Measurements from ENCODE around the gene RAB11FIP5.
"Not testable (repeated sequence)": the region's sequence is repeated elsewhere in the genome, so short reads cannot be mapped to it uniquely, and the experiment has no call there.

RAB11FIP5 gene

DNA sequence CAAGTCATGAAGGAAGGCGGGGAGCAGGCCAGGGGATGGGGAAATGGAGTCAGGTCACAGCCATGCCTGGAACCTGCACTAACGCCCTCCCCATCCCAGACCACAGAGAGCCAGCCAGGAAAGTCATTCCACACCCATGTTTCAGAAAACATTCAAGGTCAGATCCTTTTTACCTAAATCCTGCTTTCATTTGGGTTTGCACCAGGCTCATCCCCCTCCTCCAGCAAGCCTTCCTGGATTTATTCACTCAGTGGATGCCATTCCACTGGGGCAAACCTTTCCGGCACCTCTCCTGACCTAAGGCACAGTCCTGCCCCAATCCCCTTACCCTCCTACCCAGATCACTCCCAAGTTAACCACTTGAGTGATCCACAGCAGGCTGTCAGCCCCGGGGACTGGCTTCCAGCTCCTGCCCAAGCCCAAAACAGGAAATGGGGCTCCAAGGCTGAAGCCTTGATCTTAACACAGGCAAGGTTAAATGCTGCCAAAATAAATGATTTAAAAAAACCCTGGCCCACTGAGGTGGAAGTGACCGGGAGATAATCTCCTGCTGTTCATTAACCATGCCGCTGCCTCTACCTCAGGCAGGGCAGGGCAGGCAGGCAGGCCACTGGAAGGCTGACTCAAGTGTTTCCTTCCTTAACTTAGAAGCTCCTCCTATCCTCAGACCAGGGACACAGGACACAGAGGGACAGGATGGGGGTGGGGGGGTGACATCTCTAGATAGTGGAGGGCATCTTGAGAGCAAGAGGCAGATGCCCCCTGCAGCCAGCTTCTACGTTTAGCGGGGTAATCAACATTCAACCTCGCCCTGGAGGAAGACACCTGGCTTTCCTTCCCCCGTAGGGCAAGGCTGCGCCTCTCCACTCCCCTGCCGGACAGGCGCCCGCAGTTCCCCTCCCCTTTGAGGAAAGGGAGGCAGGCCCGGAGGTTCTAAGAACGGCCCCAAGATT, 1.4 kb downstream of the RAB11FIP5 start:
- DNase-seq (ENCODE audit: low read depth in 2 of 2, low spot score in 1 of 2), result no peak

DNA sequence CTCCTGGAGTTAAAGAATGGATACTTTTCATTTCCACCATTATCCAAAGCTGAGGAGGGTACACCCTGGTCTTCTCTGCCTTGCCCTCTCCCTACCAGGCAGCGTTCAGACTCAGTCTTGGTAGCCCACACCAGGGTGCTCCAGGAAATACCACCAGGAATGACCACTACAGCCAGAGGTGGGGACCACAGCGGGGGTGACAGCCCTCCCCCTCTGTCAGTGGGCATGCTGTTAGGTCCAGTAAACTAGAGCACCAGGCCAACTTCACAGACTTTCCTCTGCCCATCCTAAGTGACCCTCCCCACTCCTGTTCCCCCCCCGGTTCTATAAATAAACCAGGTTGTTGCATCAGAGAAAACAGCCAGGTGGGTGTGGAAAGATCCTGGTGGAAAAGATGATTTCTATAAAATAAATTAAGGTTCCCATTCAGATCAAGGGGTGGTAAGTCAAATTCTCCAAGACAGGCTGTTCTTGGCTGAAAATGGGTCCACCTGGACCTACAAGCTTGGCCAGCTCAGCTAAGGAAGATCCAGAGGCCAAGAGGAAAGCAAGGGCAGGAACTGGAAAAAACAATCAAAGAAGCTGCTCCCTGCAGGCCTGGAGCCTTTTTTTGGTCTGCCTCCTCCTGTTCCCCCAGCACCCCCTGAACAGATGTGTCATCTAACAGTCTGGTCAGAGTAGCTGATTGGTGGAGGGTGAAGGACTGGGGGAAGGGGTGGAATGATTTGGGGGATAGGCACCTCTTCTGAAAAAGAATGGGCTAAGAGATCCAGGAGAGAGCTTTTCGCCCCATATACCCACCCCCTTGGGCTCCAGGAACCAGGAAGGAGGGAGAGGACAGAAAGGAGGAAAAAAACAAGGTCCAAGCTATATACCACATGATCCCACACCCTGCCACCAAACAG, 2.3 kb downstream of the RAB11FIP5 start:
- no peak for DNase-seq (ENCODE audit: low read depth in 2 of 2, low spot score in 1 of 2)

DNA sequence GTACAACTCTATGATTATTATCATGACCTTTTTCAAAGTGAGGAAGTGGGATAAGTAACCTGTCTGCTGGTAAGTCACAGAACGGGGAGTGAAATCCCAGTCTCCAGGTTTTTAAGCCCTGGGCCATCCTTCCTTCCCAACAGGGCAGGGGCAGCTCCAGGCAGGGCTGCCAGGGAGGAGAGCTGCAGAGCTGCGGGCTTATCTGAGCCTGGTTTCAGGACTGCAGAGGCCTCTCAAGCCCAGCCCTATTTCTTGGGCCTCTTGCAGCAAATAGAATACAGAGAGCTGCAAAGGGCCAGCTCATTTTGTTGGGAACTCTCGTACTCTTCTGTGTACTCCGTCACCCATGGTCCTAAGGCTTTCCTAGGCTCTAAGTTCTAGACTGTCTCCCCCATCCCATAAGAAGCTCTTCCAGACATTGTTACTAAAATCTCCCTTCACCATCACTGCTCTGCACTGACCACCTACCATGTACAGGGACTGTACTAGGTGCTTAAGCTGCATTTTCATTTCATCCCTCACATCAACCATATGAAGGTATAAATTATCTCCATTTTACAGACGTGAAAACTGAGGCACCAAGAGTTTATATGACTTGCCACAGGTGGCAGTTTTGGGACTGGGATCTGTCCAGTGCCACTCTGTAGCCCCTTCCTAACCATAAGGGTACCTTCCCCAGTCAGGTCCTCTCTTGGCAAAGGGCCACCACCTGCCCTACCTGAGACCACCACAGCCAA, 3.1 kb downstream of the RAB11FIP5 start:
- DNase-seq (ENCODE audit: low read depth in 2 of 2, low spot score in 1 of 2), result no peak

DNA sequence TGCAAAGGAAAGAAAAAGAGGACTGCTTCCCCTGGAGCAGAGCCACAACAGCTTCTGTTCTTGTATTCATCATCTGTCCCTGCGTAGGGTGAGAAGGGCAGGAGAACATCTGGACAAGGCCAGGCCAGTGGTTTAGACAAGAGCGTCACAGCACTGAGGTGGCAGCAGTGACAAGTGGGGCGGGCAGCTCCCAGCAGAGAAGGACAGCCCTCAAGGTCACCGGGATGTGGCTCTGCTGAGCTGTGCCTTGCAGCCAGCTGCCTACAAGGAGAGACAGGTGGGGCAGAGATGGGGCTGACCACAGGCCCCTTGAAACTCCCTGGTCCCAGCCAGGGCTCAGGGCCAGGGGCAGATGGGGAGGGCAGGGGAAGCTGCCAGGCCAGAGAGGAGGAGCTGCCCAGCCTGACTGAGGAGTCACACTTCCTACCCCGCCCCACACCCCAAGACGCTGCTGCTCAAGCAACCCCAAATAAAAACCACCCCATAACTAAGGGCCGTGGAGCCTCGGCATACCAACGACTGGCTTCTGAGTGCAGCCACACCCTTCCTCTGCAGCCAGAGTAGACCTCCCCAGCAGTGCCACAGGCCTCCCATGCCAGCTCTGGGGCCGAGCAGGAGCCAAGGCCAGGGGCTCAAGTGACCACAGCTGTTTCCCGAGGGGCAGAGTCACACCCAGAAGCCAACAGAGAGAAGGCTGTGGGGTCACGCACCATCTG, 5.4 kb downstream of the RAB11FIP5 start:
- no peak for DNase-seq (ENCODE audit: low read depth in 2 of 2, low spot score in 1 of 2)

DNA sequence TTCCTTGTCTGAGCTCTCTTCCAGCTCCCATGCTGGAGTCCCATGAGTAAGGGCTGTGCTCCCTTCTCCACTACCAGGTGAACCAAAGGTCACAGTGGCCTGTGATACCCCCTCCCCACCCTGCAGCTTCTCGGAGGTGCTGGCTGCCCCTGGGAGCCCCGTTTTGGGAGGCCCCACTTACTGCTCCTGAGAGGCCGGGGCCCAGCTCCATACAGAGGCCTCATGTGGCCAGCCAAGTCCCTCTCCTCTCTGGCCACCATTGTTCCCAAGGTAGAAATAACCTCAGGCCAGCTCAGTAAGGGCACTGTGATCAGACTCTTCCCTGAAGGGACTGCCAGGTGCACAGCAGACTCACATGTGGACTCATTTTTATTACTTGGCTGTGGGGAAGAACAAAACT, 6.0 kb downstream of the RAB11FIP5 start:
- DNase-seq (ENCODE audit: low read depth in 2 of 2, low spot score in 1 of 2), result no peak

DNA sequence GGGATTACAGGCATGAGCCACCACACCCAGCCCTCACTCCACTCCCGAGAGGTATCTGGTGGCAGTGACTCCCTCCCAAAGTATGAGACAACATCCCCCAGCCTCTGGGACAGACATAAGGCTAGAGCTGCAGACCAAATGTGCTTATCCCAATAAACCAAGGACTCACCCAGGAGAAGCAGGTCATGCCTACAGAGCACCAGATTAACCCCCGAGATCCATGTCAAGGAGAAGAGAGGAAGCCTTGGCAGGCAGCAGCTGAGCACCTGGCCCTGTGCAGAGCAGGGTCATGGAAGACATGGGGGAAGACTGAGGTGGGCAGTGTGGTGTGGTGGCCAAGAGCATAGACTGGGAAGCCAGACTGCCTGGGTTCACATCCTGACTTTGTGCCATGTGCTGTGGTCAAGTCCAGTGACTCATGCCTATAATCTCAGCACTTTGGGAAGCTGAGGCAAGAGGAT, 7.2 kb downstream of the RAB11FIP5 start:
- no peak for DNase-seq (ENCODE audit: low read depth in 2 of 2, low spot score in 1 of 2)

DNA sequence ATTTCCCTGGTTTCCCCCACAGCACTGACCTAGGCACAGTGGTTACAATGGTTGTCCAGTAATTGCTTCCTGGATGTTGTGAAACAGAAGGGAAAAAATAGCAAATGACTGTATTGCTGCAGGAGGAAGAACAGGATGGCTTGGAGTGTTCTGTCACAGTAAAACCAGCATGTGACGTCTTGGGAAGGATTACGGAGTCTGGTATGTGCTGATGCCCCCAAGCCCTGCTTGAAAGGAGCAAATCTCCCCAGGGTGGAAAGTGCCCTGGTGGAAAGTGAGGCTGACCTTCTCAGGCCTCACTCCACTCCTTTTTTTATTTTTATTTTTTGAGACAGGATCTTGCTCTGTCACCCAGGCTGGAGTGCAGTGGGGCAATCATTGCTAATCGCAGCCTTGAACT, 7.8 kb downstream of the RAB11FIP5 start:
- DNase-seq (ENCODE audit: low read depth in 2 of 2, low spot score in 1 of 2), result no peak

DNA sequence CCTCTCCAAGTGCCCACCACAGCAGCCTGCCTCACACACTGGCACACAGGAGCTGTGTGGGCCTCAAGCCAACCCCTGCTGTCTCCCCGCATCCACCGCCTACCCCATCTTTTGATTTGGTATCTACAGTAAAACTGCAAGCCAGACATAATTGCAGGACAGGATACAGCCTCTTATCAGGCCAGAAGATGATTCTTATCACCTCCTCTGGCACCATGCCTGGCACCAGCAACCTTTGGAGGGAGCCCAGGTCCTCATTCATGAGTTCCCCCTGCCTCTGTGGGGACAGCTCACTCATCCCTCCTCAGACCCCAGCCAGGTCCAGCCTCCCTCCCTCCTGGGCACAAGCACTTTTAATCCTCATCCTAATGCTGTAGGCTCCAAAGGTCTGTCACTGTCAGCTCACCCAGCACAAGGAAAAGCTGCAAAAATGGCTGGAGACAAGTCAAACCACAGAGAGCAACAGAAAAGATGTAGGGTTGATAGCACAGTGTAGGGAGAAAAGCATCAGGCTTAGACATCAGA, 9.7 kb downstream of the RAB11FIP5 start:
- DNase-seq (ENCODE audit: low read depth in 2 of 2, low spot score in 1 of 2), result no peak

DNA sequence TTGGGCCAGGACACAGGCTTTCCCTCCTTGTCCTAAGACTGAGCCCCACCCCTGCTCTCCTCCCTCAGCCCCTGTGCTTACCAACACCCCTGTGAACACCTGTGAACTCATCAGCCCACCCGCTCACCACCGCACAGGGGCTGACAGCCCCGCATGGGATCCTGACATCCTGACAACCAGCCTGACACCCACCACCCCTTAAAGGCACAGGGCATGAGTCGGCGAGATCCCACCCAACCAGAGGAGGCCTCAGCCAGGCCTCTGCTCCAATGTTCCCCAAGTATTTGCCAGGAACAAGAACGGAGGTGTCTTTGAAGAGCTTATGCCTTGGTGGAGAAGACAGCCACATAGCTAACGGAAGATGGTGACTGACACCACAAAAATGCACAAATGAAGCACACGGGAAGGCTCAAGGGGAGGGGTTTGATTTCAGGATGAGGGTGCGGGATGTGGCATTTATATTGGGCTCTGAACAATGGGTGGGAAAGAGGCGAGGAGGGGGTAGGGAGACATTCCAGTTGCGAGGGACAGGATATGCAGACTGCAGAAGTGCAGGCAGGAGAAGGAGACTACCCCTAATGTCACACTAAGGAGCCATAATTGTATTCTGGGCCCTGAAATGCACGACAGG, 11.0 kb downstream of the RAB11FIP5 start:
- DNase-seq (ENCODE audit: low read depth in 2 of 2, low spot score in 1 of 2), result no peak

DNA sequence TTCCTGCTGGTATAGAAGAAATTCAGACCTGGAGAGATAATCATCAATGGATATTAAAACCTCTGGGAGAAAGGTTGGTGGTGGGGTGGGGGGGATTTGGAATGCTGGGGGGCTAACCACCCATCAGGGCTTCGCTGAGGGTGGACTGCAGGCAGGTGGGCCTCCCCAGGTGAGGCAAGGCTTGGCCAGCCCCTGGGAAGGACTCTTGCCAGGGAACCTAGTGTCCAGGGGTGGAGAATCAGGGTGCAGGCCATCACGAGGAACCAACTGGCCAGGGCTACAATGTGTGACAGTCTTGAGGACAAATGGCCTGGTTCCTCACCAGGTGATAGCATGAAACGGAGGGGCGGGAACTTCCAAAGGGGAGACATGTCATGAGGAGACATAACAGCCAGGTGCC, 11.8 kb downstream of the RAB11FIP5 start:
- DNase-seq (ENCODE audit: low read depth in 2 of 2, low spot score in 1 of 2), result no peak

DNA sequence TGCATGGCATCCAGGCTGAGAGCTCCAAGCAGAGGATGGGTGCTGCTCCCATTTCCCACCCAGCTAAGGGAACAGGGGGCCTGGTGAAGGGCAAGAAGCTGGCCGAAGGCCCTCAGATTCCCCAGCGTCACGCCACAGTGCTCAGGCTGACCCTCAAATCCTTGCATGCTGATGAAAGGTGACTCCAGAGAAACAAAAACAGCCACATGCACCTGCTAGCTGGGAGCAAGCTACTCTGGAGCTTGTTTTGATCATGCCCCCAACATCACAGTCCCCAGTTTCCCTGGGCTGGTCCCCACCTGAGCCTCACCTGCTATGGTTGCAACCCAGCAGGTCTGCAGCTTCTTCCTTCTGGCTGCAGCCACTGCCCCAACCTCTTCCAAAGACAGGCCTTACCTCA, 13.3 kb downstream of the RAB11FIP5 start:
- no peak for DNase-seq (ENCODE audit: low read depth in 2 of 2, low spot score in 1 of 2)

DNA sequence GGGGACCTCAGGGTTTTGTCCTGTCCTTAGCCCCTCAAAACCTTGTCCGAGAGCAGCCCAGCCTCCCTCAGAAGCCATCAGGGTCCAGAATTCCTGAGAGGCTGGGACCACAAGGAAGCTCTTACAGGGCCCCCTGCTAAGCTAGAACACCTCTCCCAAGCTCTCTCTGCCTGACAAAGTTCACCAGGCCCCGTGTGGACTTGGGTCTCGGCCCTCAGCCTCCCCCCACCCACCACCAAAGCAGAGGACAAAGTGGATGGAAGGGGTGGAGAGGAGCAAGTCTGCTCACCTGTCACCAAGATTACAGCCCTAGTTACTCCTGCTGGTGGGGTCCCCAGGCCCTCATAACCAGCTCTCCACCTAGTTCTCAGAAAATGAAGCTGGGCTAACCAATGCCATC, 16.8 kb downstream of the RAB11FIP5 start:
- DNase-seq (ENCODE audit: low read depth in 2 of 2, low spot score in 1 of 2), result no peak

DNA sequence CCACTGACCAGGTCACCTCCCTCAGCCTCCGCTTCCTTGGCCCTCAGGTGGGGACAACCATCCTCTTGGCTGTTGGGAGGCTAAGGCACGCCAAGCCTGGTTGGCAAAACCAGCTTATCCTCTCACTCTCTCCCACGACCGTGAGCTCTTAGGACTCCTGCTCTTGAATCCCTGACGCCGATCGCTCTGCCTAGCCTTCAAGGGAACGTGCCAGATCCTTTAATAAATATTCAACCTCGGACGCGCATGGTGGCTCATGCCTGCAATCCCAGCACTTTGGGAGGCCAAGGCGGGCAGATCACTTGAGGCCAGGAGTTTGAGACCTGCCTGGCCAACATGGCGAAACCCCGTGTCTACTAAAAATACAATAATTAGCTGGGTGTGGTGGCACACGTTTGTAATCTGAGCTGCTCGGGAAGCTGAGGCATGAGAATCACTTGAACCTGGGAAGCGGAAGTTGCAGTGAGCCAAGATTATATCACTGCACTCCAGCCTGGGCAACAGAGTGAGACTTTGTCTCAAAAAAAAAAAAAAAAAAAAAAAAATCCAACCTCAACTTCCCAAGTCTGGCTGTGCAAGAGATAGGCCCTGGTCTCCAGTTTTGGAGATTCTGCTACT, 19.0 kb downstream of the RAB11FIP5 start:
- not testable (repeated sequence) for DNase-seq (ENCODE audit: low read depth in 2 of 2, low spot score in 1 of 2)

DNA sequence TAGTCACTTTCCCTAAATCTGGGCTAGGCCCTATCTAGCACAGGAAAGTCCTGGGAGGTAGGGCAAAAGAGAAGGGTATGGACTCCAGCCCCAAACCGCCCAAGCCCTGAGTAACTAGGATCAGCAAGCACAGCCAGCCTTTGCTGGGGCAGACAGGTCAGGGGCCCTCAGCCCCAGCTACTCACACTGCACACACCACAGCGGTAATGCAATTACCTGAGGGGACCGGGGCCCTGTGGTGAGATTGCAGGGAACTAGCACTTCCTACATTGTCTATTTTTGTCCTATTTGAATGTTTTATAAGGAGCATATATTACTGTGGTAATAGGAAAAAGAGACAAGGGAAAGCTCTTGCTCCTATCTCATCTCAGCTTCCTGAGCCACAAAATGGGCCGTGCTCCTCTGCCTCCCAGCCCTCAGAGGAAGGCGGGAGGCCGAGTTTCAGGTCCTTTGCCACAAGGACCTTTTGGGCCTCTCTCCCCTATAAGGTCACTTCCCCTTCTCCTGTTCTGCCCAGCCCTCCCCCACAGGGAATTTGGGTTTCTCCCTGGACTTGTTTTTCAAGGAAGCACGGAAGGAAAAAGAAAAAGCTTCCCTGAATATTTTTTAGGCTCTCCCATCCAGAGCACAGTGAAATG, 20.5 kb downstream of the RAB11FIP5 start:
- DNase-seq (ENCODE audit: low read depth in 2 of 2, low spot score in 1 of 2), result no peak

DNA sequence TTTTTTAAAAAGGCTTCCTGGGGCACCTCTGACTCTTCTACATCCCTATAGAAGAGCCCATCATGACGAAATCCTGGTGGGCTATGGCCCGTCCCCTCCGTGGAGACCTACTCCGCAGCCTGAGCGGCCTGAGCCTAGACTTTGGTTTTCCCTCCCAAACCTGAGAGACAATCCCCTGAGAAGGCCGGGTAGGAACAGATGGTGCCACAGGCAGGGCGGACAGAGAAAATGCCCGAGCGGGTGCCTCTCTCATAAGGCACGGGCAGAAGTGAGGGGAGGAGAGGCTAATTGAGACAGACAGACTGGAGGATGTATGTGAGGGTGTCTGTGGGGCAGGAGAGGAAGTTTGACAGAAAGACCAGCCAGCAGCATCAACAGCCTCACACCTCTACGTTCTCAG, 21.1 kb downstream of the RAB11FIP5 start:
- DNase-seq (ENCODE audit: low read depth in 2 of 2, low spot score in 1 of 2), result no peak

DNA sequence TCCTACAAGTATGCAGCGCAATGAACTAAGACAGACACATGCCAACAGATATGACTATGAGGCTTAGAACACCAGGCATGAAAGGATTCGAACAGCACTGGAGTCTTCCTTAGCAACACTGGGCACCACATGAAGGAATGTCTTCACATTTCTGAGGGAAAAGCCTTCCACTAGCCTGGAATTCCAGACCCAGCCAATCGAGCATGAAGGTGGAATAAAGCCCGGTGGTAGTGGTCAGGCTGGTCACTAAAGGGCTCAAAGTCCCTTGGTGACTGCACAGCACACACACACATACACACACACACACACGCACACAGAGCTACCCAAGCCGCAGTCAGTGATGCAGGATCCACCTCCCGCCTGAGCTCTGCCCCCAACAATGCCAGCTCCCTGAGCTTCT, 21.6 kb downstream of the RAB11FIP5 start:
- no peak for DNase-seq (ENCODE audit: low read depth in 2 of 2, low spot score in 1 of 2)

DNA sequence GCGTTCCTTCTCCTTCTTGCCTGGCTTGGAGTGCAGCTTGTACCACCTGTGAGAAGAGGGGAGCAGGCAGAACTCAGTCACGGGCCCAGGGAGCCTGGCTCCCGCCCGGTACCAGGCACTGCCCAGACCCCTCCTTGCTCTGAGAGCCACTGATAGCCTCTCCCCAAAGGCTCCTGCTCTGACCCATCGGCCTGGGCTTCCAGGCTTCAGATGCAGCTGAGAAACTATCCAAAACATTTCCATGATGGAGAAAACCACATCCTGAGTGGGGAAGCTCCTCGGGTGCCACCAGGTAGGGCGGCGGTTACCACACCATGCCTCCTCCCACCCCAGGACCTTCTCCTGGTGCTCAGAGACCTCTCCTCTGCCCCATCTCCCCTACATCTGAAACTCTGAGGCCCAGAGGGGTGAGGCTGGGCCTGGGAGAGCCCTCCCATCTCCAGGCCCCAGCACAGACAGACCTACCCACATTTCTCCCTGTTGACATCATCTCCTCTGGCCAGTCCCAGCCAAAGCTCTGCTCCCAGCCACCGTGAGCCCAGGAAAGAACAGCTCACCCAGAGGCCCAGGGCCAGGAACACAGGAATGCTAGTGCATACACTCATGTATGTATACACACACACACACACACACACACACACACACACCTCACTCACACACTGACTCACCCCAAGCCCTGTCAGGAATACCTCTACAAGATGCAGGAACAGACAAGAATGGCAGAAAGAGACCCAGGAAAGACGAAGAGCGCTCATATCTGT, 23.3 kb downstream of the RAB11FIP5 start:
- DNase-seq (ENCODE audit: low read depth in 2 of 2, low spot score in 1 of 2), result no peak

DNA sequence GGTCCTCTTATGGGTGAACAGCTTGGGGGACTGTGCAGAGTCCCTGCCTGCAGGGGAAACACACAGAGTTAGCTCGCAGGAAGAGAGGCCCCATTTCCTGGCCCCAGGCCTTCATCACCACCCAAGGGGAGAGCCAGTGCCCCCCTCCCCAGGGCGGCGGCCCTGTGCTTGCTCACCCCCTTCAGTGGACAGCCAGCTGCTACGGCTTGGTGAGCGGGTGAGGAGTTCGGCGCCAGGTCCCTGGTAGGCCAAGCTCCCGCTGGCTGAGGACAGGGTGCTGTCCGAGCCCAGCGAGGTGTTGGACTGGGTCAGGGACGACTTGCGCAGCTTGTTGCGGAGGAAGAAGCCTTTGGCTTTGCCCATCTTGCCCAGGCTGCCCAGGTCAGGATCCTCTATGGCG, 24.0 kb downstream of the RAB11FIP5 start:
- DNase-seq (ENCODE audit: low read depth in 2 of 2, low spot score in 1 of 2), result no peak

Measured in stimulated activated CD8-positive, alpha-beta memory T cell treated with anti-CD3 and anti-CD28 coated beads, Interleukin-4, amount 100 ng/mL, for 4 hours (primary cell).